IMR-90 (cell line): ENCODE data around the gene SLC37A3. TPM values are rescaled to one million over a fixed set of nuclear protein-coding genes. Genes with fewer than 3 reads are reported as not detected.

Source experiments
- ATAC-seq: fragments of 200-7000 bp; cut with Tn5 transposase; 2 replicates; pipeline ENCODE4 v1.9.1; 2020; ENCODE audit warnings: low read depth, mild to moderate bottlenecking, moderate library complexity
- BruUV-seq: library from RNA; stranded (reverse); fragments of 400-500 nt; replicated peaks from 2 replicates; lab custom pipeline; 2021; lab: Mats Ljungman, UMichigan
- CTCF ChIA-PET: fragments of 300-600 bp; formaldehyde crosslinking; extraction: SDS; loops from one replicate; lab custom pipeline; 2021; ENCODE audit warnings: antibody characterized with exemption; lab: Yijun Ruan, JAX
- POLR2A ChIA-PET: fragments of 300-600 bp; sonication (Branson Sonifier 250); formaldehyde crosslinking; loops from one replicate; lab custom pipeline; 2022; ENCODE audit warnings: antibody characterized with exemption; ENCODE audit not compliant: unreplicated experiment; lab: Charles Lee
- DNase-seq: peaks from one replicate; pipeline ENCODE4 v3.0.0; 2013
- H2AFZ ChIP-seq: replicated peaks from 2 replicates; pipeline ENCODE3; 2013; ENCODE audit warnings: low read length, mild to moderate bottlenecking; ENCODE audit not compliant: poor library complexity
- H2AK5ac ChIP-seq: 2 replicates; pipeline ENCODE4 v1.6.1; 2013; ENCODE audit warnings: low read depth, low read length, inconsistent platforms
- H2AK9ac ChIP-seq: replicated peaks from 2 replicates; pipeline ENCODE3; 2013; ENCODE audit warnings: mild to moderate bottlenecking, low read depth, low read length, moderate library complexity; ENCODE audit not compliant: poor library complexity
- H2BK120ac ChIP-seq: 2 replicates; pipeline ENCODE4 v1.6.1; 2013; ENCODE audit warnings: low read depth, low read length, inconsistent platforms
- H2BK15ac ChIP-seq: 3 replicates; pipeline ENCODE4 v1.6.1; 2013; ENCODE audit warnings: low read depth, low read length, inconsistent platforms
- H2BK20ac ChIP-seq: 2 replicates; pipeline ENCODE4 v1.6.1; 2013; ENCODE audit warnings: low read depth, mild to moderate bottlenecking, inconsistent platforms, low read length, moderate library complexity
- H2BK5ac ChIP-seq: 2 replicates; pipeline ENCODE4 v1.6.1; 2013; ENCODE audit warnings: mild to moderate bottlenecking, low read depth, low read length, inconsistent platforms; ENCODE audit not compliant: poor library complexity, severe bottlenecking
- H3K14ac ChIP-seq: replicated peaks from 2 replicates; pipeline ENCODE4 v1.6.1; 2013; ENCODE audit warnings: low read depth, low read length, inconsistent platforms
- H3K18ac ChIP-seq: 2 replicates; pipeline ENCODE4 v1.6.1; 2013; ENCODE audit warnings: low read depth, low read length, control low read depth
- H3K23ac ChIP-seq: 2 replicates; pipeline ENCODE4 v1.6.1; 2013; ENCODE audit warnings: low read depth, low read length, inconsistent platforms
- H3K27ac ChIP-seq: 2 replicates; pipeline ENCODE4 v1.5.1; 2013; ENCODE audit warnings: mild to moderate bottlenecking, control low read depth, low read length; ENCODE audit not compliant: insufficient read depth
- H3K27me3 ChIP-seq: 2 replicates; pipeline ENCODE4 v1.6.1; 2013; ENCODE audit warnings: low read length; ENCODE audit not compliant: control insufficient read depth, insufficient read depth
- H3K36me3 ChIP-seq: 2 replicates; pipeline ENCODE4 v1.6.1; 2013; ENCODE audit warnings: low read length, mixed read lengths; ENCODE audit not compliant: control insufficient read depth, insufficient read depth
- H3K4ac ChIP-seq: 2 replicates; pipeline ENCODE4 v1.6.1; 2013; ENCODE audit warnings: low read depth, low read length, inconsistent platforms
- H3K4me1 ChIP-seq: 2 replicates; pipeline ENCODE4 v1.6.1; 2013; ENCODE audit warnings: low read length, mixed read lengths; ENCODE audit not compliant: control insufficient read depth, insufficient read depth
- H3K4me2 ChIP-seq: 2 replicates; pipeline ENCODE4 v1.6.1; 2013; ENCODE audit warnings: low read depth, mild to moderate bottlenecking, control low read depth, low read length, moderate library complexity
- H3K4me3 ChIP-seq: 2 replicates; pipeline ENCODE4 v1.5.1; 2013; ENCODE audit warnings: low read depth, mild to moderate bottlenecking, control low read depth, low read length, moderate library complexity; ENCODE audit not compliant: insufficient read depth
- H3K56ac ChIP-seq: 2 replicates; pipeline ENCODE4 v1.6.1; 2013; ENCODE audit warnings: low read length, inconsistent platforms; ENCODE audit not compliant: insufficient read depth; ENCODE audit errors: extremely low read depth
- H3K79me1 ChIP-seq, 2 experiments: 2 replicates each; pipeline ENCODE4 v1.6.1; 2013; ENCODE audit warnings: low read length in 2 of 2, inconsistent platforms in 1 of 2, low read depth in 1 of 2
- H3K9ac ChIP-seq: 2 replicates; pipeline ENCODE4 v1.6.1; 2013; ENCODE audit warnings: low read depth, low read length, control low read depth
- H3K9me1 ChIP-seq: 2 replicates; pipeline ENCODE4 v1.6.1; 2013; ENCODE audit warnings: low read length, inconsistent platforms; ENCODE audit not compliant: insufficient read depth
- H3K9me3 ChIP-seq: 2 replicates; pipeline ENCODE4 v1.6.1; 2013; ENCODE audit warnings: low read length; ENCODE audit not compliant: control insufficient read depth, insufficient read depth
- H4K20me1 ChIP-seq: 2 replicates; pipeline ENCODE4 v1.6.1; 2013; ENCODE audit warnings: low read length, inconsistent platforms; ENCODE audit not compliant: insufficient read depth
- H4K5ac ChIP-seq: 2 replicates; pipeline ENCODE4 v1.6.1; 2013; ENCODE audit warnings: mild to moderate bottlenecking, low read depth, low read length, control low read depth
- H4K8ac ChIP-seq, 2 experiments: 2 replicates each; pipeline ENCODE4 v1.6.1; 2013; ENCODE audit warnings: low read depth in 2 of 2, low read length in 2 of 2, control low read depth in 1 of 2, inconsistent platforms in 1 of 2
- H4K91ac ChIP-seq: 2 replicates; pipeline ENCODE4 v1.6.1; 2013; ENCODE audit warnings: low read depth, low read length, inconsistent platforms; ENCODE audit not compliant: insufficient read depth
- BHLHE40 ChIP-seq: fragments of 150-350 bp; IDR thresholded peaks from 2 replicates; pipeline ENCODE4 v1.6.1; 2016; ENCODE audit warnings: mild to moderate bottlenecking, low read depth, low read length
- CEBPB ChIP-seq: IDR thresholded peaks from 2 replicates; pipeline ENCODE4 v1.6.1; 2012; ENCODE audit warnings: low read depth, low read length, improper control_type of control experiment
- CHD1 ChIP-seq: IDR thresholded peaks from 2 replicates; pipeline ENCODE4 v1.6.1; 2012; ENCODE audit warnings: low read depth, low read length, improper control_type of control experiment
- FOS ChIP-seq: fragments of 150-350 bp; IDR thresholded peaks from 2 replicates; pipeline ENCODE4 v1.6.1; 2016; ENCODE audit warnings: low read depth, low read length
- MAFK ChIP-seq: IDR thresholded peaks from 2 replicates; pipeline ENCODE4 v1.6.1; 2012; ENCODE audit warnings: low read depth, low read length, improper control_type of control experiment
- MXI1 ChIP-seq: IDR thresholded peaks from 2 replicates; pipeline ENCODE4 v1.6.1; 2012; ENCODE audit warnings: low read depth, mild to moderate bottlenecking, low read length, moderate library complexity, borderline replicate concordance
- NFE2L2 ChIP-seq: fragments of 150-350 bp; IDR thresholded peaks from 2 replicates; pipeline ENCODE4 v1.6.1; 2016; ENCODE audit warnings: low read depth, mild to moderate bottlenecking, low read length
- POLR2A ChIP-seq: IDR thresholded peaks from 2 replicates; pipeline ENCODE4 v1.6.1; 2012; ENCODE audit warnings: mild to moderate bottlenecking, low read depth, low read length
- RAD21 ChIP-seq: IDR thresholded peaks from 2 replicates; pipeline ENCODE4 v1.6.1; 2012; ENCODE audit warnings: low read length, improper control_type of control experiment
- RCOR1 ChIP-seq: IDR thresholded peaks from 2 replicates; pipeline ENCODE4 v1.6.1; 2012; ENCODE audit warnings: mild to moderate bottlenecking, low read length, improper control_type of control experiment; ENCODE audit not compliant: insufficient replicate concordance
- RFX5 ChIP-seq: IDR thresholded peaks from 2 replicates; pipeline ENCODE4 v1.8.0; 2012; ENCODE audit warnings: low read depth, mild to moderate bottlenecking, low read length, moderate library complexity
- SMC3 ChIP-seq: fragments of 150-350 bp; IDR thresholded peaks from 2 replicates; pipeline ENCODE4 v1.6.1; 2016; ENCODE audit warnings: low read depth, mild to moderate bottlenecking, antibody characterized with exemption, low read length, moderate library complexity
- WGBS, 2 experiments: methylation state at CpG; one replicate each; pipeline versions ENCODE4 v1.1.5 to v1.1.7; 2013; ENCODE audit warnings: missing lambda C conversion rate in 2 of 2; ENCODE audit not compliant: insufficient read length in 1 of 2; ENCODE audit errors: extremely low coverage in 2 of 2; 5-methylcytosine and 5-hydroxymethylcytosine counted together
- dilution Hi-C: fragments of 300-500 bp; cut with HindIII; formaldehyde crosslinking; loops from one replicate; pipeline ENCODE4 v1.14.3; 2018; ENCODE audit warnings: low sequenced_read_pairs; ENCODE audit not compliant: unreplicated experiment
- in situ Hi-C: fragments of 300-500 bp; cut with MboI; formaldehyde crosslinking; loops from 3 replicates; pipeline ENCODE4 v1.14.3; 2019; ENCODE audit warnings: low sequenced_read_pairs, inconsistent platforms, mixed read lengths
- intact Hi-C: fragments of 100-400 bp; cut with micrococcal nuclease; formaldehyde crosslinking; loops from 2 replicates; pipeline ENCODE4 v1.10.0; 2022
- polyA plus RNA-seq, 3 experiments: library from polyadenylated mRNA; depleted of rRNA; stranded (reverse); fragments of >200 nt; gene quantifications; 2 replicates each; pipeline ENCODE4 v1.2.3, GENCODE V29; 2012; ENCODE audit warnings: low replicate concordance in 1 of 3
- total RNA-seq: library from RNA; depleted of rRNA; stranded (reverse); fragments of >200 nt; gene quantifications from 2 replicates; pipeline ENCODE4 v1.2.3, GENCODE V29; 2012
- TF ChIP-seq, protein P1 (sequence below): fragments of 150-350 bp; IDR thresholded peaks from 2 replicates; pipeline ENCODE4 v1.6.1; 2017; ENCODE audit warnings: mild to moderate bottlenecking, antibody characterized with exemption, low read length, low read depth
- TF ChIP-seq, protein P2 (sequence below): fragments of 150-350 bp; IDR thresholded peaks from 2 replicates; pipeline ENCODE4 v1.6.1; 2016; ENCODE audit warnings: low read depth, mild to moderate bottlenecking, low read length, moderate library complexity, borderline replicate concordance
- TF ChIP-seq, protein P3 (sequence below): conservative IDR thresholded peaks from 2 replicates; pipeline ENCODE4 v1.5.1; 2012; ENCODE audit warnings: mild to moderate bottlenecking, low read depth, low read length, improper control_type of control experiment

Gene SLC37A3
- total and polyA plus RNA-seq, 2 of the 4 experiments (the other 2 are of a cell fraction) = 43.2 to 45.3 TPM

DNA sequence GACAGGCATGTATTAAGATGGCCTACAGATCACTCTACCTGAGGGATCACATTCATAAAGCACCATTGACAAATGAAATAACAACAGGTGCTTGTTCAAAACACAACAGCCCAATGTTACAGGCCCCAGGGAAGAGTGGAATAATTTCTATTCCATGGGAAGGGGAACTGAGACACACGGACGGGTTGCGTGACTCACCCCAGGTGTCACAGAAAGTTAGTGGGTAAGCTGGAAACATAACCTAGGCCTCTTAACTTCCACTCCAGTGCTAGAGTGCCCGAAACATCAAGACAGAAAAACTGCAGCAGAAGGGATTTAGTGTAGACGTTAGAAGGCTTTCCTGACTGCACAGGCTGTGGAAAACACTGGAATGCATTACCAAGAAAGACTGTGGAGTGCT, 48.3 kb downstream of the SLC37A3 start:
- H3K79me1 ChIP-seq = no peaks in the 10 kb centered on the region
- no peak overlapping the region for H3K9ac ChIP-seq
- H3K36me3 ChIP-seq = peaks cover 28% of the 10 kb centered on the region
- H3K4me3 ChIP-seq = no peak overlapping the region
- H4K5ac ChIP-seq = no peak overlapping the region
- no peaks in the 10 kb centered on the region for H3K9me3 ChIP-seq
- CTCF ChIA-PET = no interaction called here
- H3K27ac ChIP-seq = no peak overlapping the region
- no peak overlapping the region for H4K91ac ChIP-seq
- H2AK5ac ChIP-seq = no peak overlapping the region
- H3K14ac ChIP-seq = no peak overlapping the region
- H3K23ac ChIP-seq = no peak overlapping the region
- DNase-seq (no peak), ATAC-seq (no peak)
- H2BK15ac ChIP-seq = no peak overlapping the region
- H3K27me3 ChIP-seq = no peaks in the 10 kb centered on the region
- intact Hi-C loops (no loop called here), in situ Hi-C loops (no loop called here), dilution Hi-C loops (no loop called here)
- H3K4me2 ChIP-seq = no peak overlapping the region
- no peak overlapping the region for H4K8ac ChIP-seq
- H3K4ac ChIP-seq = no peak overlapping the region
- no CpG with 5 or more reads among the region's 5 CpGs for WGBS, 2 experiments
- POLR2A ChIA-PET = no interaction called here
- H2AK9ac ChIP-seq = peak overlapping the region; percentile 55
- H3K56ac ChIP-seq = no peak overlapping the region
- H2BK120ac ChIP-seq = no peak overlapping the region
- no peak overlapping the region for H3K18ac ChIP-seq
- H2BK20ac ChIP-seq = no peak overlapping the region
- TF ChIP-seq, protein P1, sequence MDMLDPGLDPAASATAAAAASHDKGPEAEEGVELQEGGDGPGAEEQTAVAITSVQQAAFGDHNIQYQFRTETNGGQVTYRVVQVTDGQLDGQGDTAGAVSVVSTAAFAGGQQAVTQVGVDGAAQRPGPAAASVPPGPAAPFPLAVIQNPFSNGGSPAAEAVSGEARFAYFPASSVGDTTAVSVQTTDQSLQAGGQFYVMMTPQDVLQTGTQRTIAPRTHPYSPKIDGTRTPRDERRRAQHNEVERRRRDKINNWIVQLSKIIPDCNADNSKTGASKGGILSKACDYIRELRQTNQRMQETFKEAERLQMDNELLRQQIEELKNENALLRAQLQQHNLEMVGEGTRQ = no peak
- TF ChIP-seq MAFK = no peak
- no peak for TF ChIP-seq RAD21
- TF ChIP-seq, protein P2, sequence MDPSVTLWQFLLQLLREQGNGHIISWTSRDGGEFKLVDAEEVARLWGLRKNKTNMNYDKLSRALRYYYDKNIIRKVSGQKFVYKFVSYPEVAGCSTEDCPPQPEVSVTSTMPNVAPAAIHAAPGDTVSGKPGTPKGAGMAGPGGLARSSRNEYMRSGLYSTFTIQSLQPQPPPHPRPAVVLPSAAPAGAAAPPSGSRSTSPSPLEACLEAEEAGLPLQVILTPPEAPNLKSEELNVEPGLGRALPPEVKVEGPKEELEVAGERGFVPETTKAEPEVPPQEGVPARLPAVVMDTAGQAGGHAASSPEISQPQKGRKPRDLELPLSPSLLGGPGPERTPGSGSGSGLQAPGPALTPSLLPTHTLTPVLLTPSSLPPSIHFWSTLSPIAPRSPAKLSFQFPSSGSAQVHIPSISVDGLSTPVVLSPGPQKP = no peak
- TF ChIP-seq MXI1 = no peak
- no peak for TF ChIP-seq CEBPB
- no peak for TF ChIP-seq RCOR1
- TF ChIP-seq FOS = no peak
- no peak for TF ChIP-seq NFE2L2
- TF ChIP-seq POLR2A = no peak
- TF ChIP-seq RFX5 = no peak
- TF ChIP-seq, protein P3, sequence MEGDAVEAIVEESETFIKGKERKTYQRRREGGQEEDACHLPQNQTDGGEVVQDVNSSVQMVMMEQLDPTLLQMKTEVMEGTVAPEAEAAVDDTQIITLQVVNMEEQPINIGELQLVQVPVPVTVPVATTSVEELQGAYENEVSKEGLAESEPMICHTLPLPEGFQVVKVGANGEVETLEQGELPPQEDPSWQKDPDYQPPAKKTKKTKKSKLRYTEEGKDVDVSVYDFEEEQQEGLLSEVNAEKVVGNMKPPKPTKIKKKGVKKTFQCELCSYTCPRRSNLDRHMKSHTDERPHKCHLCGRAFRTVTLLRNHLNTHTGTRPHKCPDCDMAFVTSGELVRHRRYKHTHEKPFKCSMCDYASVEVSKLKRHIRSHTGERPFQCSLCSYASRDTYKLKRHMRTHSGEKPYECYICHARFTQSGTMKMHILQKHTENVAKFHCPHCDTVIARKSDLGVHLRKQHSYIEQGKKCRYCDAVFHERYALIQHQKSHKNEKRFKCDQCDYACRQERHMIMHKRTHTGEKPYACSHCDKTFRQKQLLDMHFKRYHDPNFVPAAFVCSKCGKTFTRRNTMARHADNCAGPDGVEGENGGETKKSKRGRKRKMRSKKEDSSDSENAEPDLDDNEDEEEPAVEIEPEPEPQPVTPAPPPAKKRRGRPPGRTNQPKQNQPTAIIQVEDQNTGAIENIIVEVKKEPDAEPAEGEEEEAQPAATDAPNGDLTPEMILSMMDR = no peak
- no peak for TF ChIP-seq BHLHE40
- TF ChIP-seq CHD1 = no peak
- TF ChIP-seq SMC3 = no peak
- H3K9me1 ChIP-seq = peaks cover 9% of the 10 kb centered on the region; the same call in 1 of the 2 replicates
- no TSS peak for BruUV-seq
- H2AFZ ChIP-seq = no peak overlapping the region
- no peaks in the 10 kb centered on the region for H4K20me1 ChIP-seq
- H3K4me1 ChIP-seq = peaks cover 2% of the 10 kb centered on the region; the same call in 1 of the 2 replicates
- H2BK5ac ChIP-seq = no peak overlapping the region
